GM21825 (cell line): Measurements from ENCODE around the gene TUBB6.

Experiments
- ATAC-seq: cut with Tn5 transposase; IDR thresholded peaks from one replicate; pipeline ENCODE4 v1.9.1; 2021; ENCODE audit warnings: mild to moderate bottlenecking, moderate library complexity; ENCODE audit not compliant: unreplicated experiment

TUBB6 gene

DNA sequence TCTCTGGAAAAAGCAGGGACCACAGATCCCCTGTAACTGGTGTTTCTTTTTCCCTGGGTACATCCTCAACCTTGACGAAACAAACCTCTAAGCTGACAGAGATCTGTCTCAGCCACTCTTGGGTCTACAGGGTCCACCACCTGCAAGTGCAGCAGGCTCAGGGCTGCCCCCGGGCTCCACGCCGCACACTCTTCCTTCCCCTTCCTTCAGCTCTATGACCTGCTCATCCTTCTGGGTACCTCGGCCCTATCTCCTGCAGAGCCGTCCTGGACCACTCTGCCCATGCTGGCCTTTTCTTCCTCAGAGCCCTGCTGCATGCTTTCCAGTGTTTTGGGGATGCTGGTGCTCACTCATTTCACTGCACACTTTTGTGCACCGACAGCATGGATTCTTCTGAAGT is 27.5 kb downstream of the TUBB6 start:
- no peak for ATAC-seq

DNA sequence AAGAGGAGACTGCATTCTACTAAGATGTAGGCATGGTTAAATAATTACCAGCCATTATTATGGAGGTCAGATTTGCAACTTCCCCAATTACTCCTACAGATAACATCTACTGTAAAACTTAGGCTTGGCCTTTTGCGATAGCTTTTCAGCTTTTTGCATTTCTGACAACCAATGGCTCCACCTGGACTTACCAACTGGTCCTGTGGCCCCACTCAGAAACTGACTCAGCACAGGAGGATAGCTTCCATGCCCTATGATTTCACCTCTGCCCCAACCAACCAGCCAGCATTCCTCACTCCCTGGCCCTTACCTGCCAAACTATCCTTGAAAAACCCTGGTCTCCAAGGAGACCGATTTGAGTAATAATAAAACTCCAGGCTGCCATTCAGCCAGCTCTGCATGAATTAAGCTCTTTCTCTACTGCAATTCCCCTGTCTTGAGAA is 28.2 kb downstream of the TUBB6 start:
- ATAC-seq: no peak

DNA sequence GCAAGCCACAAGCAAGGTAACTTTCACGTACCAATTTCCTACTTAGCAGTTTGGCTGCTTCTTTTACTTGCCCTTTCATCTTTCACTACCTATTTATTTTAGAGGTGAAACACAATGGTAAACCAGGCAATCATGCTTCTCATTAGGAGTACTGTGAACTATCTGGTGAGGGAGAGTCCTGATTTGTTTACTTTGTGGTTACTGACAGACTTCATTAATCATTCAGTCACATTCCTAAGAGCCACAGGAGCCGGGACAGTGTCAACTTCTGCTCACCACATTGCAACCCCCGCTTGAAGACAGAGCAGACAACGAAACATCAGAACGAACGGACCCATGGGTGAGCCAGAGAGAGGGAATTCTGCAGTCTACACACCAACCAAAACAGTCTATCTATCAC is 28.8 kb downstream of the TUBB6 start:
- ATAC-seq: no peak

DNA sequence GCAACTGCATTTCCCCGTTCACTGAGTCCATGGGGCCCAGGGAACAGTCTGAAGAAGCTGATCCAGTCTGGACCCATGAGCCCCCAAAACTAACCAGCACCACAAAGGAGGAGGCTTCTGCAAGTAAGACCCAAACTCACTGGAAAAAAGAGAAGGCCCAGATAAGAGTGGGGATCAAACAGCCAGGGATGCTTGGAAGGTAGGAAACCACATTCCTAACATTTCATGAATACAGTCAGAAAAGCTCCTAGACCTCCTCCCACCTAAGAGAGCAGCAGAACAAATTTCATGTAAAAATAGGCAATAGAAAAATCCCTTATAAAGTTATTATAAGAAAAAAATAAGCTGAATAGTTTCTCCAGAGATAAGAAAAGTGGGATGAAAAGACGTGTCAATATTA is 30.3 kb downstream of the TUBB6 start:
- no peak for ATAC-seq

DNA sequence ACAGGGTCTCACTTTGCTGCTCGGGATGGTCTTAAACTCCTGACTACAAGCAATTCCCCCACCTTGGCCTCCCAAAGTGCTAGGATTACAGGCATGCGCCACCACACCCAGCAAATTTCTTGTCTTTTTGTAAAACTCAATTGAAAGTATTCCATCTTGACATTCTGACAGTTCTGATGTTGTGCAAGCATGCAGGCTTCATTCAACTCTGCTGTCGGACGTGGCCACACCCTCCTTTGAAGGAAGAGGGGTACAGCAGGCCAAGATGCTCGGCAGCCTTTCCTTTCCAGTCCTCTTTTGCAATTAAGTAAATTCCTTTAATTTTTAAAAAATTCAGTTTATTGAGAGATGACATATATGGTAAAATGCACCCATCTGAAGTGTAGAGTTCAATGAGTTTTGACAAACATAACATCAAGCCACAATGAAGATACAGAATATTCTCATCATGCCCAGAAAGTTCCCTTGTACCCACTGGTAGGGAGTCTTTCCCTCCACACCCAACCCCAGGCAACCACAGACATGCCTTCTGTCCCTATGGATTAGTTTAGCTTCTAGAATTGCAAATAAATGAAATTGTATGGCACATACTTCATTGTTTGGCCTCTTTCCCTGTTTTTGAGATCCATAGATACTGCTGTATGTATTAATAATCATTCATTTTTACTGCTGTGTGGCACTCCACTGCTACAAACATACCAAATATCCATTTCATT is 33.1 kb downstream of the TUBB6 start:
- no peak for ATAC-seq

- no peak for ATAC-seq
Observed at GRCh38 chr18:12342661-12343060, 34.6 kb downstream of the TUBB6 start.

- no peak for ATAC-seq
Observed at GRCh38 chr18:12345491-12346239, 37.6 kb downstream of the TUBB6 start.

GRCh38 chr18:12346240-12346565 is 38.2 kb downstream of the TUBB6 start:
- no peak for ATAC-seq

DNA sequence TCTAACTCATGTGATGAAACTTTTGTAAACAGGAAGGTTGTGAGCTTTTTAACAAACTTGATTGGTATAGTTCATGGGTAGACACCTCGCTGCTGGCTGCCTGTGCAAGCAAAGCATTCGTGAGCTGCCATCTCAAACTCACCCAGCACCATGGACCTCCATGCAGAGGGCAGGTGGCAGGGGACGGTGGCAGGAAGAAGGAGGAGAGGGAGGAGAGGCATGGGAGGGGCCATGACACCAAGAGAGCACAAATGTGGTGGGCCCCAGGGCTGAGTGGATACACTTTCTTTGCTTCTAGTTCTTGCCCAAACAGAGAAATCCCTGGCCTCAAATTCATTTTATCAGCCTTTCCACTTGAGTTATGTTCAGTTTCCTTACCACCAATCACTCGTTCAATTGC is 39.9 kb downstream of the TUBB6 start:
- no peak for ATAC-seq

GRCh38 chr18:12352188-12352587 is 44.1 kb downstream of the TUBB6 start:
- ATAC-seq: no peak

- ATAC-seq: no peak
Observed at GRCh38 chr18:12359515-12359927, 51.5 kb downstream of the TUBB6 start.

DNA sequence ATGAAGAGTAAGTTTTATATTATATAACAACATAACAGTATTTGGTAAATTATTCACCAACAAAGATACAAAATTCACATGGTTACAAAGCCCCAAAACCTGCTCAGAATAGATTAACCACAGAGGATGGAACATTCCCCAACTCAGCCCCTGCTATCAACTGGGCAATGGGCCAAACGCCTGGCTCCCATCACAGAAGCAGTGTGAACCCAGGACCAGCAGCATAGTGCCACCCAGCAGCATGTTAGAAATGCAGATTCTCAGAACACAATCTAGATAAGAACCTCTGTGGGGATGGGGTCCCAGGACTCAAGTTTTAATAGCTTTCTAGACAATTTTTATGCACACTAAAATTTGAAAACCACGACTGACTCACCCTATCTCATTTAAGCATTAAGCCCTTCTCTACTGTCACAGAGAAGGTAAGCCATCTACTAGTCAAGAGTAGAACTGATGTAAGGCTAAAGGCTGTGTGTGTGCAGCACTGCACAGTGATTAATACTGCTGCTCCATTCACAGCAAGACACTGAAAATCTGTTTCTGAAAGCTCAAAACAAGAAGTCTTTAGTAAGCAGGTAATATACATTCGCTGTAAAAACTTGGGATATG is 53.8 kb downstream of the TUBB6 start:
- no peak for ATAC-seq

DNA sequence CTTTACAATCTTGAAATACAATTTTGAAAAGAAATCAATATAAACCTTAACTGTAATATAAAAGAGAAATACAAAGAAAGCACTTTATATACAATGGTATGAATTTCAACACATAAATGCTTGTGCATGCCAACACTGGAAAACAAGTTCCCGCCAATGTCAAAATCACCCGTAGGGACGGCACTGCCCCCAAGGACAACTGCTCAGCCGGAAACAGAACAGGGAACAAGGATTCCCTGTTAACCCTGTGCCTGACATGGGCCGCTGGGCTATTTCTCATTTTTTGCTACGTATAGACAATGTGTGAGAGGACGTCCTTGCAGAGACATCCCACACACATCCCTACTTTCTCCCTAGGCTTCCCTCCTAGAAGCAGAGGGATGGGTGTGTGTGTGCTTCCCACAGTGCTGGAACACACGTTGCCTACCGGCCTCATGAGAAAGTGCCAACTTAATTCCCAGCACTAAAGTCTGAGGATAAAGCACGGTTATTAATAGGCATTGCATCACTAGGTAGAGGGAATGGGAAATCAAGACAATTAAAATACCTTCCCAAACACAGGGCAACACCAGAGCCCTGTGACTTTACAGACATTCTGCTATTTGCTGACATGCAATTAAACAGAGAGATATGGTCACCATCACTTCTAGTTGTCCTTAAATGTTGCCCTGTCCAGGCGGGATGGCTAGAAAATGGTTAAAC is 54.6 kb downstream of the TUBB6 start:
- ATAC-seq: no peak

- ATAC-seq: no peak
Observed at GRCh38 chr18:12366379-12366778, 58.3 kb downstream of the TUBB6 start.

- no peak for ATAC-seq
Observed at GRCh38 chr18:12366784-12367183, 58.7 kb downstream of the TUBB6 start.

GRCh38 chr18:12369211-12369610 is 61.2 kb downstream of the TUBB6 start:
- no peak for ATAC-seq

DNA sequence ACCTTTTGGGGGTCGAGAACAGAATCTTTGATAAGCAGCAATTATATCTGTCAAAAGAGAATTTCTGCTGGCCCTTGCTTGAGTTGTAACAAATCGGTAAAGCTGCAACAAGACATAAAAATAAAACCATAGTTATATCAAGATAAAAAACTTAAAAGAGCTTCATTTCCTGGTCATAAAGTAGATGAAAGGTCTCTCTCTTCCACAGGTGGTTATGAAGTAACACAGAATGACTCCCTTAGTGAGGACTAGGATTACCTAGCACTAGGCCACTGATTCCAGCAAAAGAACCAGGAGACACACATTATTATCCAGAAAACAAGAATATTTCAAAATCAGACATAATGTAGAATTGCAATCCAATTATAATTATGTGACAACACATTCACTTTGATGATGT is 63.5 kb downstream of the TUBB6 start:
- ATAC-seq: no peak

GRCh38 chr18:12372406-12372805 is 64.4 kb downstream of the TUBB6 start:
- no peak for ATAC-seq

DNA sequence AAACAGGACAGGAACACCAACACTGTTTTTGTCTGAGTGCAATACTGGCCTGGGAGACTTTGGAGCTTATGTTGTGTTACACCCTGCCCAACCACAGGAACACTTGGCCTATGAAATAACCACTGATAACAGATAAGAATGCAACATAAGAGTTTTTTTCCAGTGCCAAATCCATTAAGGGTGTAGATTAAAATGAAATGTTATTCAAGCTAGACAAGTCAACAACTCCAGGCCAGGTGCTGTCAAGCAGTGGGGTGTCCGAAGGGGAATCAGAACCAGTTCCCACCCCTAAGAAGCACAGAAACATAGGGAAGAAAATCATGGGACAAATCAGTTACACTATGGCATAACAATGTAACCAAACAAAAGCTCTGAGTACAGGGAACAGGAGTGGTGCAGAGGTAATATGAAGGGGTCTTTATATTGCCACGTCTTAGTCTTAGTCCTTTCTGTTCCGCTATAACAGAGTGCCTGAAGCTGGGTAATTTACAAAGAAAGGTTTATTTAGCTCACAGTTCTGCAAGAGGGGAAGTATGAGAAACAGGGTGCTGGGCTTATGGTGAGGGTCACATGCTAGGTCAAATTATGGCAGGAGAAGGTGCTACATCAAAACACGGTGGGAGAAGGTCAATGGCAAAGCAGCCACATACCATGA is 65.2 kb downstream of the TUBB6 start:
- no peak for ATAC-seq

DNA sequence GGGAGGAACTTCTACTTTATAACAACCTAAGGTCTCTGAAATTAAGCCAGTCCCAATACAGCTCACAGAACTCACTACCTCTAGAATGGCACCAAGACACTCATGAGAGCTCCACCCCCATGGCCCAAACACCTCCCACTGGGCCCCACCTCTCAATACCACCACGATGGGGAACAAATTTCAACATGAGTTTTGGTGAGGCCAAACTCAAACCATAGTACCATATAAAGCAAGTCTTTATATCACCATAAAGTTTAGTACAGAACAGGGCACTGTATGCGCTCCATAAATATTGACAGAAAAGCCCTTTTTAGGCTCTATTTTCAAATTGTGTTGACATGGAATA is 65.7 kb downstream of the TUBB6 start:
- no peak for ATAC-seq

GRCh38 chr18:12374401-12374800 is 66.4 kb downstream of the TUBB6 start:
- ATAC-seq: no peak
